Esophagus (tissue), 2 donors: ENCODE results near the gene NOTCH1. TPM values are rescaled to one million over a fixed set of nuclear protein-coding genes. Genes with fewer than 3 reads are reported as not detected.

Experiments
- H3K27ac ChIP-seq, 2 donors: one replicate each; pipeline ENCODE4 v1.5.1; 2013; ENCODE audit warnings: low read depth in 2 of 2, mild to moderate bottlenecking in 2 of 2, inconsistent platforms in 1 of 2, low read length in 1 of 2, moderate library complexity in 1 of 2
- H3K27me3 ChIP-seq, 2 donors: one replicate each; pipeline ENCODE4 v1.6.1; 2013; ENCODE audit warnings: low read length in 2 of 2, control low read depth in 1 of 2, mild to moderate bottlenecking in 1 of 2; ENCODE audit not compliant: insufficient read depth in 2 of 2, control insufficient read depth in 1 of 2
- H3K36me3 ChIP-seq, 2 donors: one replicate each; pipeline ENCODE4 v1.6.1; 2013; ENCODE audit warnings: low read length in 1 of 2; ENCODE audit not compliant: control insufficient read depth in 2 of 2, insufficient read depth in 2 of 2
- H3K4me1 ChIP-seq, 2 donors: one replicate each; pipeline ENCODE4 v1.6.1; 2013; ENCODE audit warnings: low read length in 1 of 2; ENCODE audit not compliant: control insufficient read depth in 2 of 2, insufficient read depth in 2 of 2
- H3K4me3 ChIP-seq, 2 donors: one replicate each; pipeline ENCODE4 v1.5.1; 2013; ENCODE audit warnings: low read length in 2 of 2, mild to moderate bottlenecking in 2 of 2, low read depth in 1 of 2, moderate library complexity in 1 of 2
- H3K9me3 ChIP-seq, 2 donors: one replicate each; pipeline ENCODE4 v1.6.1; 2013; ENCODE audit warnings: mild to moderate bottlenecking in 2 of 2, low read depth in 1 of 2, low read length in 1 of 2, moderate library complexity in 1 of 2; ENCODE audit not compliant: control insufficient read depth in 2 of 2, insufficient read depth in 1 of 2
- WGBS, 2 donors: extraction: QIAGEN DNeasy Blood & Tissue Kit; methylation state at CpG; one replicate each; pipeline ENCODE4 v1.1.7; 2013; 5-methylcytosine and 5-hydroxymethylcytosine counted together
- polyA plus RNA-seq, 2 donors: library from polyadenylated mRNA; stranded (reverse); fragments of 200-250 nt; gene quantifications; one replicate each; pipeline ENCODE4 v1.2.3, GENCODE V29; 2013
- donor health status: healthy with polysubstance abuse.
- donor health status: Bipolar disorder and iron deficiency.

The NOTCH1 gene
- polyA plus RNA-seq, 2 donors = 9.6 to 19.8 TPM

- peaks cover 14 to 40% of the 10 kb centered on the region in 2 donors for H3K4me1 ChIP-seq
- peaks cover 0 to 11% of the 10 kb centered on the region in 2 donors for H3K36me3 ChIP-seq
- H3K4me3 ChIP-seq = peak overlapping the region in 1 of 2 donors; percentile 8
- no peaks in the 10 kb centered on the region for H3K9me3 ChIP-seq
- 65 to 69% methylated on average over 21 to 25 of the region's 25 CpGs for WGBS, 2 donors
- H3K27me3 ChIP-seq = no peaks in the 10 kb centered on the region
- H3K27ac ChIP-seq = peak overlapping the region; percentile 99
Measured at GRCh38 chr9:136547508-136548215, 1.8 kb upstream of the NOTCH1 start.

- peak overlapping the region; percentile 99 for H3K27ac ChIP-seq
- no peaks in the 10 kb centered on the region for H3K9me3 ChIP-seq
- peak overlapping the region; percentile 53 to 73 for H3K4me3 ChIP-seq
- H3K36me3 ChIP-seq = peaks cover 0 to 11% of the 10 kb centered on the region in 2 donors
- peaks cover 12 to 38% of the 10 kb centered on the region in 2 donors for H3K4me1 ChIP-seq
- WGBS, 2 donors = 4 to 5% methylated on average over 45 of the region's 45 CpGs
- H3K27me3 ChIP-seq = no peaks in the 10 kb centered on the region
Measured at GRCh38 chr9:136546697-136547501, 1.1 kb upstream of the NOTCH1 start.

- Histone ChIP-seq H3K36me3 (peaks cover 0 to 18% of the 10 kb centered on the region in 2 donors), H3K9me3 (no peaks in the 10 kb centered on the region), H3K4me1 (peaks cover 10 to 43% of the 10 kb centered on the region in 2 donors), H3K27ac (peak overlapping the region; percentile 89 to 99), H3K4me3 (peak overlapping the region; percentile 73 to 82), H3K27me3 (no peaks in the 10 kb centered on the region)
- 0 to 60% methylated on average over 1 to 41 of the region's 41 CpGs for WGBS, 2 donors
Measured at GRCh38 chr9:136545692-136545964, 220 bp downstream of the NOTCH1 start.

GRCh38 chr9:136544964-136545691, 720 bp downstream of the NOTCH1 start:
- no peaks in the 10 kb centered on the region for H3K27me3 ChIP-seq
- H3K4me3 ChIP-seq = peak overlapping the region; percentile 73 to 82
- 1% methylated on average over 66 to 82 of the region's 82 CpGs for WGBS, 2 donors
- H3K36me3 ChIP-seq = peaks cover 2 to 21% of the 10 kb centered on the region in 2 donors
- peaks cover 13 to 43% of the 10 kb centered on the region in 2 donors for H3K4me1 ChIP-seq
- peak overlapping the region; percentile 89 to 99 for H3K27ac ChIP-seq
- H3K9me3 ChIP-seq = no peaks in the 10 kb centered on the region

- Histone ChIP-seq H3K36me3 (peaks cover 3 to 24% of the 10 kb centered on the region in 2 donors), H3K9me3 (no peaks in the 10 kb centered on the region), H3K27me3 (no peaks in the 10 kb centered on the region), H3K4me3 (peak overlapping the region; percentile 73 to 82), H3K27ac (peak overlapping the region; percentile 89 to 99), H3K4me1 (peaks cover 16 to 40% of the 10 kb centered on the region in 2 donors)
- 0 to 1% methylated on average over 27 to 31 of the region's 31 CpGs for WGBS, 2 donors
Measured at GRCh38 chr9:136544548-136544963, 1.3 kb downstream of the NOTCH1 start.

GRCh38 chr9:136543830-136544547, 1.9 kb downstream of the NOTCH1 start:
- no peaks in the 10 kb centered on the region for H3K9me3 ChIP-seq
- peak overlapping the region; percentile 73 to 82 for H3K4me3 ChIP-seq
- peaks cover 3 to 24% of the 10 kb centered on the region in 2 donors for H3K36me3 ChIP-seq
- H3K27me3 ChIP-seq = no peaks in the 10 kb centered on the region
- WGBS, 2 donors = 31 to 37% methylated on average over 31 of the region's 31 CpGs
- H3K27ac ChIP-seq = peak overlapping the region; percentile 89 to 99
- H3K4me1 ChIP-seq = peaks cover 16 to 39% of the 10 kb centered on the region in 2 donors

GRCh38 chr9:136543280-136543679, 2.6 kb downstream of the NOTCH1 start:
- peak overlapping the region in 1 of 2 donors; percentile 73 for H3K4me3 ChIP-seq

GRCh38 chr9:136542241-136543040, 3.4 kb downstream of the NOTCH1 start:
- H3K27me3 ChIP-seq = no peaks in the 10 kb centered on the region
- peak overlapping the region in 1 of 2 donors; percentile 50 for H3K27ac ChIP-seq
- 76 to 78% methylated on average over 28 of the region's 28 CpGs for WGBS, 2 donors
- peaks cover 3 to 29% of the 10 kb centered on the region in 2 donors for H3K36me3 ChIP-seq
- no peak overlapping the region for H3K4me3 ChIP-seq
- H3K9me3 ChIP-seq = no peaks in the 10 kb centered on the region
- H3K4me1 ChIP-seq = peaks cover 16 to 40% of the 10 kb centered on the region in 2 donors

More at GRCh38 chr9:136543280-136543679, 2.6 kb downstream of the NOTCH1 start:
- WGBS, 2 donors = 77 to 81% methylated on average over 10 of the region's 10 CpGs
- H3K36me3 ChIP-seq = peaks cover 3 to 27% of the 10 kb centered on the region in 2 donors
- H3K27me3 ChIP-seq = no peaks in the 10 kb centered on the region
- H3K9me3 ChIP-seq = no peaks in the 10 kb centered on the region
- H3K4me1 ChIP-seq = peaks cover 16 to 41% of the 10 kb centered on the region in 2 donors
- no peak overlapping the region for H3K27ac ChIP-seq
